NK-92 treated with Interleukin-12 subunit alpha and Interleukin-12 subunit beta, amount 100 ng/mL, for 24 hours (cell line): ENCODE measurements around the gene NCBP1.
"Not testable (repeated sequence)": the region's sequence is repeated elsewhere in the genome, so short reads cannot be mapped to it uniquely, and the experiment has no call there.

Experiments
- DNase-seq: peaks from one replicate; lab custom pipeline; 2025; lab: John Stamatoyannopoulos, UW

The NCBP1 gene, protein sequence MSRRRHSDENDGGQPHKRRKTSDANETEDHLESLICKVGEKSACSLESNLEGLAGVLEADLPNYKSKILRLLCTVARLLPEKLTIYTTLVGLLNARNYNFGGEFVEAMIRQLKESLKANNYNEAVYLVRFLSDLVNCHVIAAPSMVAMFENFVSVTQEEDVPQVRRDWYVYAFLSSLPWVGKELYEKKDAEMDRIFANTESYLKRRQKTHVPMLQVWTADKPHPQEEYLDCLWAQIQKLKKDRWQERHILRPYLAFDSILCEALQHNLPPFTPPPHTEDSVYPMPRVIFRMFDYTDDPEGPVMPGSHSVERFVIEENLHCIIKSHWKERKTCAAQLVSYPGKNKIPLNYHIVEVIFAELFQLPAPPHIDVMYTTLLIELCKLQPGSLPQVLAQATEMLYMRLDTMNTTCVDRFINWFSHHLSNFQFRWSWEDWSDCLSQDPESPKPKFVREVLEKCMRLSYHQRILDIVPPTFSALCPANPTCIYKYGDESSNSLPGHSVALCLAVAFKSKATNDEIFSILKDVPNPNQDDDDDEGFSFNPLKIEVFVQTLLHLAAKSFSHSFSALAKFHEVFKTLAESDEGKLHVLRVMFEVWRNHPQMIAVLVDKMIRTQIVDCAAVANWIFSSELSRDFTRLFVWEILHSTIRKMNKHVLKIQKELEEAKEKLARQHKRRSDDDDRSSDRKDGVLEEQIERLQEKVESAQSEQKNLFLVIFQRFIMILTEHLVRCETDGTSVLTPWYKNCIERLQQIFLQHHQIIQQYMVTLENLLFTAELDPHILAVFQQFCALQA

DNA sequence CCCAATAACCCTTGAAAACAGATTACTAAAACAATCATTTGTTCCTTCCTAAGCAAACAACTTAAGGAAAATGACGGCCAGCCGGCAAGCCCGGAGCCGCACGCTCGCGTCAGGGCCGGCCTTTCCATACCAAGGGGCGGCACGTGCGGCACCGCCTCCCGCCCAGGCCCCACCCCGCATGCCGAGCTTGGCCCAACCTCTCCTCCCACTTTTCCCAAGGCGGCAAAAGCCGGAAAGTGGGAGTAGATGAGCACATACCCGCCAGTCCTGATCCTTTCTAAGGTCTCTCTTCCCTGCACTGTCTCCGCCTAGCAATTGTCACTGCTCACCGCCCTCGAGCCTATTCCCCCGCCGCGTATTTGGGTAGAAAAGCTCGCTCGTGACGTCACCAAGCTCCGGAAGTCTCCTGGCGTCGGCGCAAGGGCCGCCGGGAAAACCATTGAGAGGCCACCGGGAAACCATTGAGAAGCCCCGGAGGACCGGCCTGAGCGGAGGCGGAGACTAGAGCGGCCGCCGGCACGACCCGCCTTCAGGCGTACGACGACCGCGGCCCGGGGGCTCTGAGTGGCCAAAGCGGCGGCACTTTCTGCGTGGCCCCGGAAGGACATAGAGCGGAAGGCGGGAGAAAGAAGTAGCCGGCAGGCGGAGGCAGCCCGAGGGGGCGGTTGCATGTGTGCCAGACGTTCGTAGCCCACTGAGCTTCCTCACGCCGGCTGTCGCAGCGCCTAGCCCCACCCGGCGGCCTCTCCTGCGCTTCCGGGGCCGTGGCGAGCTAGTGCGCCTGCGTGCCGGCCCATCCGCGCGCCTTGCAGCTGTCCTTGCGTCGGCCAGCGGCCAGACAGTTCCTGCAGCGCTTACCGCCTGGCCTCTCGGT is at the start of gene NCBP1, which contains the start of gene TSTD2:
TSS of gene NCBP1 (plus strand) at position 837 of the 874 bp plus-strand sequence. CDS start 61 bp downstream, outside the sequence.
TSS of gene TSTD2 (minus strand) at position 384 of the 874 bp plus-strand sequence. CDS start 5,806 bp downstream, outside the sequence.
- DNase-seq: peak; percentile 94

DNA sequence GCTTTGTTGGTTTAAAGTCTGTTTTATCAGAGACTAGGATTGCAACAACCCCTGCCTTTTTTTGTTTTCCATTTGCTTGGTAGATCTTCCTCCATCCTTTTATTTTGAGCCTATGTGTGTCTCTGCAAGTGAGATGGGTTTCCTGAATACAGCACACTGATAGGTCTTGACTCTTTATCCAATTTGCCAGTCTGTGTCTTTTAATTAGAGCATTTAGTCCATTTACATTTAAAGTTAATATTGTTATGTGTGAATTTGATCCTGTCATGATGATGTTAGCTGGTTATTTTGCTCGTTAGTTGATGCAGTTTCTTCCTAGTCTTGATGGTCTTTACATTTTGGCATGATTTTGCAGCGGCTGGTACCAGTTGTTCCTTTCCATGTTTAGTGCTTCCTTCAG is 48.8 kb upstream of the NCBP1 start:
- not testable (repeated sequence) for DNase-seq

DNA sequence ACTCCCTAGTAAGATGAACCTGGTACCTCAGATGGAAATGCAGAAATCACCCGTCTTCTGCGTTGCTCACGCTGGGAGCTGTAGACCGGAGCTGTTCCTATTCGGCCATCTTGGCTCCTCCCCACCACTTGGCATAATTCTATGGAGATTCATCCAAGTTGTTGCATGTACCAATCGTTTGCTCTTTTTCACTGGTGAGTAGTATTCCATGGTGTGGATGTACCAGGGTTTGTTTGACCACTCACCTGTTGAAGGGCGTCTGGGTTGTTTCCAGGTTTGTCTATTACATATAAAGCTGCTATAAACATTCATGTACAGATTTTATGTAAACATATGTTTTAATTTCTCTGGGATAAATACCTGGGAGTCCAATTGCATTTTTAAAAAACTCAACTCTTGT is 46.7 kb upstream of the NCBP1 start:
- not testable (repeated sequence) for DNase-seq

DNA sequence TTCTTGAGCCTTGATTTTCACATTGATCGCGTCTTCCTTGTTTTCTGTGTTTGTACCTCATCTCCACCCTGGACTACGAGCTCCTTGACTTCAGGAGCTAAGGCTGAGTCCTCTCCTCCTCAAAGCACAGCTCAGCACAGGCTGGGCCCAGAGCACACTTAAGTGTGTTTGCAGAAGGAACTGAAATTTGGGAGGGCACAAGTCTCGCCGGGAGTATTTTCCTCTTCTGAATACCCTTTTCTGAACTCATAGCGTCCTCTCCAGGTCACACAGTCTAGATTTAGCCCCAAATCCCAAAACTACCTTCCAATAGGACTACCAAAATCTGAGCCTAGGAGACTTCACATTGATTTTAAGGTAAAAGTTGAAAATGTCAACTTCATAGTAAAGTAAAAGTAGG is 42.1 kb upstream of the NCBP1 start:
- DNase-seq: no peak

DNA sequence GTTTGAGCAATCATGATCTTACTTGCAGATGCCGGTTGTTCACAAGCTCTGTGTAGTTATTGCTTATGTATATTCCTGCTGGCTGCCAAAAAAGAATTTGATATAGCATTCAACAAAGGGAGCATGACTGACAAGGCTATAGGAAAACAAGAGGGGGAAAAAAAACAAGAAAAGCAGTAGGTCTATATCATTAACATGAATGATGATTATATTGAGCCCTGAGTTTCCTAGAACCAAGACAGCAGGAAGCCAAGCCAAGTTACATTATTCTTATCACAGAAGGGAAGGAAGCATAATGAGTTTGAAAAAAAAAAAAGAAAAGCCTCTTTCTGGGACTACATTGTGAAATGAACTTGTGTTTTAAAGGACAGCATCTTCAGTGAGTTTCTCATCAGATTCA is 41.5 kb upstream of the NCBP1 start:
- no peak for DNase-seq

DNA sequence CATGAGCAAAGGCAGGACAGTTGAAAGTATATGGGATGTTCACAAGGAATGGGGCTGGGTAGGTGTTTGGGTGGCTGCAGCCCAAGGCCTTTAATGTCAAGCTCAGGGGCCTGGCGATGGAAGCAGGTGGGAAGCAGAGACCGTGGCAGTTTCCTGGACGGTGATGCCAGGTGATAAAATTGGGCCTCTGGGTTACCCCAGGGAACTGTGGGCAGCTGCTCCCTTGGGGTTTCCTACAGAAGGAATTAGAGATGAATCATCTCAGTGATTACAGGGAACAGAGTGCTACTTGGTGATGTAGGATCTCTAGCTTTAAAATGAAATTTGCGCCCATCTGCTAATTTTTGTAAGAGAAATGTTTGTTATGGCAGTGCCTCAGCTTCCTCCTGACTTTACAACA is 39.7 kb upstream of the NCBP1 start:
- no peak for DNase-seq

DNA sequence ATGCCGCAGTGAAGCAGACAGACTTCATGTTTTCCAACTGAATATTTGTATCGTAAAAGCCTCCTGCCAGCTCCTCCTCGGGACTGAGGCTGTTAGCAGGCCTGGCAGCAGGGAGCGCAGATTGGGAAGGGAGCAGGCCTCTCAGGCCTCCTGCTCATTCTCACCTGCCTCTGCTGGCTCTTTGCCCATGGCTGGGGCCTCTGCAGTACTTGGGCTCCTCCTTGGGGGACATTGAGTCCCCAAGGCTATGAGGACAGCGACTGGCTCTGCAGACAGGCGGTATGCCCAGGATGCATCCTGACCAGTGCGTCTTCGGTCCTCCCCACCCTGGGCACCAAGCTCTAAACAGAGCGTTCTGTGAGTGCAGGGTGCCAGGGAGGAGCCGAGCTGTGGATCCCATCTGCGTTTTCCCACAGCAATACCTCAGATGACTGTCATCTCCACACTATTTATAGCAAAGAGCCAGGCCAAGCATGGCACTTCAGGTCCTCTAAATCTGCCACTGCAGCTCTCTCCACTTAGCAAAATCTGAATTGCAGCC is 39.2 kb upstream of the NCBP1 start:
- DNase-seq: no peak

DNA sequence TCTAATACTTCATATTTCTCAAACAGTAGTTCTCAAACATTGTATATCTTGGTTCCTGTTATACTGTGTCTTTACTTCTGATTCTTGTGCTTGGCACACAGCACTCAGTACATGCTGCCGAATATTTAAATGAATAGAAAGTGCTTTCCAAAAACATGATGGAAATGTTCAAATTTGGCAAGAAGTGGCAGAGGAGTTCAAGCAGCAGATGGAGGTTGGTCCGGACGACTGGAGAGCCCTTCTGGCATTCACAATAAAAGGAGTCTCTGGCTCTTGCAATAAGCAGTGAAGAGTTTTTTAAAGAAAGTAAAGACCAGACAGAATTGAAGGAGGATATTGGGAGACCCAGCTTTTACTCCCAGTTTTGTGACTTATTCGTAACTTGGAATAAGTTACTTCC is 36.7 kb upstream of the NCBP1 start:
- DNase-seq: no peak

DNA sequence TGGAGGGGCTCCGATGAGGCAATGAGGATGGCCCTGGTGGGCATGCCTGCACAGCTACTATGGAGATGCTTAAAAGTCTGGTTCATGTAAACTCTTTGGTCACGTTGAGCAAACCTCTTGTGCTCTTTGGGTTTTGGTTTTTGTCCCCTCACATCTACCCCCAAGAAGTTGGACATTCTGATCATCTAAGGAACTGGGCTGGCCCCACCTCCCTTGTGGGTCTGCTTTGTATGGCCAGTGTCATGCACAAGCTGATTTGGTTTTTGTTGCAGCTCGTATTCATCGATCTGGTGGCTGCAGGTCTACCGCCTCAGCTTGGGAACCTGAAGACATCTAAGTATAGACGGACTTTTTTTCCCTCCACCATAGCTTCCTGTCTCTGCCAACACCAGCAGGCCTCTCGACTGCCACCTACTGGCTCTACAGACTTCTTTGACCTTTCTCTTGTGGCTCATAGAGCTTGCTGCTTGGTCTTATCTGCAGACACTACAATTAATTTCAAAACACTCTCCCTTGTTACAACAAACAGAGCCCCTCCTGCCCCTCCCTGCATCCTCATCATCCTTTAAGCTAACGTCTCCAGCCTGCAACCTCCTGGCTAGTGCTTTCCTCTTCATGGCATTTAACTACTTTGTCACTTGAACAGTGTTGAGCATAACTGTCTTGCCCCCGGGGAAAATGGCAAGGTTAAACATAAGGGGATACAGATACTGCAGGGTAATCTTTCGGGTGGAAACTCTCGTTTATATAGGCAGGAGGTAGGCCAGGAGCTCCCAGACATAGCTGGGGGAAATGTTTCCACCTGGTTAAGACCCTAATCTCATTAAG is 34.9 kb upstream of the NCBP1 start:
- peak; percentile 20 for DNase-seq

DNA sequence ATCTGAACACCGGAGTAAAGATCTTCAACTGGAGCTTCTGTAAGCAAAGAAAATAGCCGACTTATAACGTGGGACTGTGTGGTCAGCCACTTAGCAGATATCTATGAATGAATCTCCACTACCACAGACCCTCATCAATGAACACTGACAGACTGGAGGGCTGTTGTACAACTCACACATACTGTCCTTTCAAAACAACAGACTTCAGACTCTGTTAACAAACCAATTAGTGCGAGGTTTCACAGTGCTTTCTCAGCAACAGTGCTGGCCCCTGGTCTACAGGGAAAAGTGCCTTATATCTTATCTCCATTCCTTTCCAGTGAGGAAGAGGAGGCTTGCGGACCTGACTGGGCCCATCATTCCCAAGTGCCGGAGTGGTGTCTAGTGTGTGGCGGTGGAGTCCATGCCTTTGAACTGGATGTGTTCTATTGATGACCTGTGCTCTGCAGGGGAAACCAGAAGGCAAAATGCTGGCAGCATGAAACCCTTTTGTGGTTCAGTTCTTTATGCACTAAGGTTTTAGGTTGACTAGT is 34.2 kb upstream of the NCBP1 start:
- no peak for DNase-seq

DNA sequence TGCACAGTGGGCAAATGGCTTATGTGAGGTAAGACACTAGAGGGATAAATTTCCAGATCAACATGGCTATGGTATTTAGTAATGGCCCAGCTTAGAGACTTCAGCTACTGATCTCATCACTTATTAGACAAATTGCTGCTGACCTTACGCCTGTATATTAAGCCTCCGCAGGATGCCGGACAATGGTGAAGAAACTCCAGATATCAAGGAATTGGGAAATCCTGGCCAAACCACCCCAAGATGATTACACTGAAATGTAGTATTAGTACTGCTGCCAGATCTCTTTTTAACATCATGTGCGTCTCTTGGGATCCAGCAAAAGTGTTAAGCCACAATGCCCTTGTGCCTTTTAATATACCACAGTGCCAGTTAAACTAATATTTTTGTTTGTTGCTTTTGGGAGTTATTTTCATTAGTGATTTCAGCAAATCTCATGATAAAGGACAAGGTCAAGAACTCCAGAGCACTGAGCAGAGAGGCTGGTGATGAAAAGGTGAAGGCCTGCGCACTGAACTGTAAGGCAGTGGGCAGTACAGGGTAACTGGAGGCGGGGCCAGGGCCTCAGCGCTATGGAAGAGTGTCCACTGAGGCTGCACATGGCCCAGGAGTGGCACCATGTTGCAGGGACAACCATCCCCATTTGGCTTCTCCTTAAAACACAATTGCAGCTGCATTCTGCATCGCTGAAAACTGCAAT is 32.9 kb upstream of the NCBP1 start:
- DNase-seq: no peak

DNA sequence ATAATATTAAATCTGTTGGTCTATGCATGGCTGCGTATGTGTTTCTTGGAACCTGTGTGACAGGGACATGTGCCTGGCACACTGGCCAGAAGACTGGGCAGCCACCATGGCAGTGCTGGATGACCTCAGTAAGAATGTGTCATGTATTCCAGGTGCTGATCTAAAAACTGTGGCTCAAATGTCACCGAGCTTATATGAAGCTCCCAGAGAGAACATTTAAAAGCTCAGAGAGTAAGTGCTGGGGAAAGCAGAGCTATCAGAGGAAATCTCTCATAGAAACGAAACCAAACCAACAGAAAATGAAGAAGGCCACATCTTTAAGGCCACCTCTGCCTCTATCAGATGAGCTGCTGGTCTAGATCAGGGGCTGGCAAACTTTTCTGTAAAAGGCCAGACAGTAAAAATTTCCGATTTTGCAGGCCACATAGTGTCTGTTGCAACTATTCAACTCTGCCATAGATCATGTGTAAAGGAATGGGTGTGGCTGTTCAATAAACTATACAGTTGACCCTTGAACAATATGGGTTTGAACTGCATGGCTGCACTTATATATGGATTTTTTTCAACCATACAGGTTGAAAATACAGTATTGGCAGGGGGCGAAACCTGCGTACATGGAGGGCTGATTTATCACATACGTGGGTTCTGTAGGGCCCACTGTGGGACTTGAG is 32.3 kb upstream of the NCBP1 start:
- no peak for DNase-seq

DNA sequence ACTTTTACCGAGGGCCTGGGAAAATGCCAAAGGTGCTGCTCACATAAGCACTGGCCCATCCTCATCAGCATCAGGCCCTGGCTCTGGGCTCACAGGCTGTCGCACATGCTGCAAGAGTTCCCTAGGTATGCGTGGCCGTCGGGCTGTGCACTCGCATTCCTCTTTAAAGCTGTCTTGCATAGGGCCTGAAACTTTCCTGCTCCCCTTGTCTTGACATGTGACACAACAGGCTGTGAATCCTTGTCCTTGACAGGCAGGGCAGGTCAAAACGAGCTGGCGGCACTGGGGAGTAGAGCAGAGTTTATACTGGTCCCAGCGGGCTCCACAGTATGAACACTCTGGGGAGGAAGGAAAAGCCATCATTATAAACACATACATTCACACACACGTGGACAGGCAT is 31.2 kb upstream of the NCBP1 start:
- no peak for DNase-seq

DNA sequence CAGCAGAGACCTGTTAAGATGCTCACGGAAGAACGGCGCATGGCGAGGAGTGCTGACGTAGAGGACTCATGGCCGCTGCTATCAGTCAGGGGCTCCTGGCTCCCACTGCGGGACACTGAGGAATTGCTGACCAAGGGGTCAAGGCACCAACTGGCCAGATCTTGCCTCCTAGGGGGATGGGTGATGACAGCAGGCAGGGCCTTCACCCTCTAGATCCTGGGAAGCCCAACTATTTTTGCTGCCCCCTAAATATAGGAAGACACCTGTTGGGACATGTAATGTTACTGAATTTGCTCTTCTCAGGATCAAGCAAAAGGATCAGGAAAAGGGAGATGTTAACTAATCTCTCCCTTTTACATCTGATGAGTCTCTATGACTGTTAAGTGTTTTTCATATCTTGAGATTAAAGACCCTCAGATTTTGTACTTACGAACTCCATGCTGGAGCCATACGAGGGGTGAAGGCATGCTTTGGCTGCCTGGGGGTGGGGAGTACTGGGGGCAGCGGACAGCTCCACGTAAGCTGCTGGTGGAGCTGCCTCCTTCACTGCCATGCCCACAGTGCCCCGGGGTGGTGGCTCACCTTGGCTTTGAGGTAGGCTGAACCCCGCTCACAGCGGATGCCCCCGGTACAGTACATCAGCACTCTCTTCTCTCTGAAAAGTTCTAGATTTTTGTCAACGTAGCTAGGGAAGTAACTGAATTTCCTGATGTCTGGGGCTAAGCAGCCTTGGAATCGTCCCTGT is 28.5 kb upstream of the NCBP1 start:
- DNase-seq: no peak

DNA sequence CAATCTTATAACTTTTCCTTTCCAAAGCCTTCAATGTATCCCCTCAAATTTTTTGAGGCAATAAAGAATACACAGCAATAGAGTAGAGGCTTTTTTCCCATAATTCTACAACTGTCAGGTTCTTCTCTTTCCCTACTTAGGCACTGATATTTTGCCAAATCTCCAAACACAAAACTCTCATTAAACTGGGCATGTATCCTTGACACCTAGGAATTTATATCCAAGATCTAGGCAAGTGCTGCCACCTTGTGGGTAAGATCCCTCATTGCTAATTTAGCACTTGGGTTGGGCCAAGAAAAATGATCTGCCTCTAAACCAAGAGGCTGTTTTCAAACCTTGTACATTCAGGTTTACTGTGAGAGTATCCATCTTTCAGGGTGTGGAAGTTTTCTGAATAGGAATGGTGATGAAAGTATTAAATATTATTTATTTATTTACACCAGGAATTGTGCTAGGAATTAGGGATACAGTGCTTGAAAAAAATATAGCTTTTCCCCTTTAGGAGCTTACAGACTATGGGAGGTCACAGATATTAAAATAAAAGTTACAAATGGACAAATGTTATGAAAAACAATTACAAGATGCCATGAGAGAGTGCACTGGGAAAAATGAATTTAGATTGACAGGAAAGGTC is 18.1 kb upstream of the NCBP1 start:
- DNase-seq: peak; percentile 8

DNA sequence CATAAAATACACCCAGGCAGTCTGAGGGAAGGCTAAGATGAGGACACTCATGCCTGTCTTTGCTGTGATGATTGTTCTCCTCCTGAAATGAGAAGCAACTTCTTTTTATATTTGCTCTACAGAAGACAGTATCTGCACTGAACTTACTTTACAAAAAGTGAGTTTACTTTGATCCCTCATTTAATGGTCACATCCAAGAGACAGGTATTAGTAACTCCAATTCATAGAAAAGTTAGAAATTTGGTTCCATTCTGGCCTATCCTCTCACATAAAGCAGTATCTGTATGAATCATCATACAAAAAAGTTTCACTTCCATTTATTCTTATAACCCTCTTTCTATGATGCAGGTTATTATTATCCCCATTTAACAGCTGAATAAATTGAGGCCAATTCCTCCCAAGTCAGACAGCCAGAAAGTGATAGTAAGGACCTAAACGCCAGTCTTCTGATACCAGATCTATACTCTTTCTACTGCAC is 15.6 kb upstream of the NCBP1 start:
- no peak for DNase-seq

DNA sequence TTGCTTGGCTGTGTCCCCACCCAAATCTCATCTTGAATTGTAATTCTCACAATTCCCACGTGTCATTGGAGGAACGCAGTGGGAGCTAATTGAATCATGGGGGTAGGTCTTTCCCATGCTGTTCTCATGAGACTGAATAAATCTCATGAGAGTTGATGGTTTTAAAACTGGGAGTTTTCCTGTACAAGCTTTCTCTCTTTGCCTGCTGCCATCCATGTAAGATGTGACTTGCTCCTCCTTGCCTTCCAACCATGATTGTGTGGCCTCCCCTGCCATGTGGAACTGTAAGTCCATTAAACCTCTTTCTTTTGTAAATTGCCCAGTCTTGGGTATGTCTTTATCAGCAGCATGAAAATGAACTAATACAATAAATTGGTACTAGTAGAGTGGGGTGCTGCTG is 13.6 kb upstream of the NCBP1 start:
- DNase-seq: not testable (repeated sequence)

DNA sequence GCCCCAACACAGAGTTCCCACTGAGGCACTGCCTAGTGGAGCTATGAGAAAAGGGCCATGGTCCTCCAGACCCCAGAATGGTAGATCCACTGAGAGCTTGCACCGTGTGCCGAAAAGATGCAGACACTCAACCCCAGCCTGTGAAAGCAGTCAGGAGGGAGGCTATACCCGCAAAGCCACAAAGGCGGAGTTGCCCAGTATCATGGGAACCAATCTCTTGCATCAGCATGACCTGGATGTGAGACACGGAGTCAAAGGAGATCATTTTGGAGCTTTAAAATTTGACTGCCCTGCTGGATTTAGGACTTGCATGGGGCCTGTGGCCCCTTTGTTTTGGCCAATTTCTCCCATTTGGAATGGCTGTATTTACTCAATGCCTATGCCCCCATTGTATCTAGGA is 11.1 kb upstream of the NCBP1 start:
- not testable (repeated sequence) for DNase-seq
